Diencephalon (tissue), 1 donor: ENCODE results near the gene CYP1A1. TPM values are rescaled to one million over a fixed set of nuclear protein-coding genes. Genes with fewer than 3 reads are reported as not detected.

Source experiments
- total RNA-seq: library from RNA; depleted of rRNA; stranded (reverse); fragments of >200 nt; gene quantifications from one replicate; pipeline ENCODE4 v1.2.3, GENCODE V29; 2014

The CYP1A1 gene
- total RNA-seq: 0.23 TPM

GRCh38 chr15:74725225-74725774 lies at the start of gene CYP1A1:
Gene CYP1A1 (minus strand): TSS chr15:74725528. CDS start chr15:74723097, 2,431 bp downstream.

GRCh38 chr15:74748322-74748946 lies 23.1 kb upstream of the CYP1A1 start, which contains the start of gene CYP1A2:
Gene CYP1A2 (plus strand): TSS chr15:74748845. CDS start chr15:74749739, 894 bp downstream.

GRCh38 chr15:74695597-74696397 lies 29.5 kb downstream of the CYP1A1 start, which contains the start of gene EDC3:
Gene EDC3 (minus strand): TSS chr15:74696024. CDS start chr15:74675124, 20,900 bp downstream.

Other genes with a start within 250 kb of the CYP1A1 start
- 5.1 TPM for gene ARID3B, start 184.3 kb downstream of the CYP1A1 start, total RNA-seq
- gene CLK3, start 109.7 kb downstream of the CYP1A1 start, total RNA-seq: 29.3 TPM
- 16.1 TPM for gene EDC3, start 29.5 kb downstream of the CYP1A1 start, total RNA-seq
- gene CYP1A2, start 23.3 kb upstream of the CYP1A1 start, total RNA-seq: not detected
- 37.4 TPM for gene CSK, start 56.6 kb upstream of the CYP1A1 start, total RNA-seq
- not detected for gene LMAN1L, start 87.3 kb upstream of the CYP1A1 start, total RNA-seq
- 0.92 TPM for gene CPLX3, start 101.1 kb upstream of the CYP1A1 start, total RNA-seq
- 47.5 TPM for gene ULK3, start 117.6 kb upstream of the CYP1A1 start, total RNA-seq
- 12.2 TPM for gene SCAMP2, start 147.8 kb upstream of the CYP1A1 start, total RNA-seq
- gene MPI, start 164.5 kb upstream of the CYP1A1 start, total RNA-seq: 38.1 TPM
- 65.5 TPM for gene FAM219B, start 181.3 kb upstream of the CYP1A1 start, total RNA-seq
- gene COX5A, start 212.5 kb upstream of the CYP1A1 start, total RNA-seq: 91.1 TPM
- 8.1 TPM for gene RPP25, start 231.2 kb upstream of the CYP1A1 start, total RNA-seq